Vagina (tissue), 2 donors: ENCODE data around the gene MAML2. TPM values are rescaled to one million over a fixed set of nuclear protein-coding genes. Genes with fewer than 3 reads are reported as not detected.

Experiments
- DNase-seq, 2 donors: peaks; one replicate each; pipeline ENCODE4 v3.0.0-alpha.2; 2017; ENCODE audit errors: extremely low spot score in 2 of 2
- H3K27ac ChIP-seq: fragments of 200-600 bp; sonication (generic); one replicate; pipeline ENCODE4 v1.5.1; 2019
- H3K27me3 ChIP-seq: fragments of 200-600 bp; sonication (generic); one replicate; pipeline ENCODE4 v1.5.1; 2019
- H3K36me3 ChIP-seq, 2 donors: fragments of 200-600 bp; sonication (generic); one replicate each; pipeline ENCODE4 v1.5.1; 2017 to 2019
- H3K4me1 ChIP-seq: fragments of 200-600 bp; sonication (generic); one replicate; pipeline ENCODE4 v1.5.1; 2019
- H3K4me3 ChIP-seq, 2 donors: fragments of 200-600 bp; sonication (generic); 1 replicate in 1 of 2; 2 replicates in 1 of 2; pipeline ENCODE4 v1.5.1; 2016 to 2019
- H3K9me3 ChIP-seq: fragments of 200-600 bp; sonication (generic); one replicate; pipeline ENCODE4 v1.5.1; 2019
- POLR2A ChIP-seq, 2 donors: fragments of 450-650 bp; IDR thresholded peaks; one replicate each; pipeline ENCODE4 v1.6.1; 2017; ENCODE audit warnings: antibody characterized with exemption in 2 of 2, mild to moderate bottlenecking in 2 of 2, moderate library complexity in 2 of 2
- POLR2AphosphoS5 ChIP-seq, 2 donors: sonication (generic); formaldehyde crosslinking; IDR thresholded peaks; one replicate each; pipeline ENCODE4 v1.9.0; 2017; ENCODE audit warnings: antibody characterized with exemption in 2 of 2, mild to moderate bottlenecking in 2 of 2, low read depth in 1 of 2; ENCODE audit not compliant: insufficient read depth in 1 of 2
- intact Hi-C: fragments of 100-400 bp; cut with DNase I; formaldehyde crosslinking; loops from one replicate; pipeline ENCODE4 v1.15.1; 2023
- total RNA-seq: library from RNA; depleted of rRNA; stranded (reverse); fragments of >200 nt; gene quantifications from one replicate; pipeline ENCODE4 v1.2.3, GENCODE V29; 2016
- TF ChIP-seq, protein P1 (sequence below), 3 experiments: fragments of 450-650 bp in 2 of 3; fragments of 200-600 bp in 1 of 3; sonication (generic) in 1 of 3; IDR thresholded peaks; one replicate each; pipeline ENCODE4 v1.5.1; 2017 to 2019; ENCODE audit warnings: antibody characterized with exemption in 3 of 3, mild to moderate bottlenecking in 2 of 3, moderate library complexity in 2 of 3

Gene MAML2
- total RNA-seq, 1 donor from 2014 or later = 36.3 TPM

DNA sequence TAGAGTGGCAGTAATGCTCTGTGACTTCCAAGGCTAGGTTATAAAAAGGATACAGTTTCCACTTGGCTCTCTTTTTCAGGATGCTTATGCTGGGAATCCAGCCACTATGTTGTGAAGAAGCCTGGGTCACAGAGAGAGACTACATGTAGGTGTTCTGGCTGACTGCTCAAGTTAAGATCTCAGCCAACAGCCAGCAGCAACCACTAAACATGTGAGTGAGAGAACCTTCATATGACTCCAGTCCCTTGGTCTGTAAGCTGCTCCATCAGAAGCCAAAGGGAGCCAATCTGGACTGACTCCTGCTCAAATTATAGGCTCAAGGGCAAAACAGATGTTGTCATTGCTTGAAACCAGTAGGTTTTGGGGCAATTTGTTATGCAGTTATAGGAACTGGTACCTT lies 162.7 kb downstream of the MAML2 start:
- H3K27ac ChIP-seq = no peak overlapping the region
- no peak overlapping the region for H3K4me3 ChIP-seq
- no peaks in the 10 kb centered on the region for H3K36me3 ChIP-seq
- no peaks in the 10 kb centered on the region for H3K27me3 ChIP-seq
- H3K9me3 ChIP-seq = no peaks in the 10 kb centered on the region
- DNase-seq = no peak
- TF ChIP-seq POLR2AphosphoS5 (IDR thresholded peaks at IDR 0.05; ENCODE audit: insufficient read depth in 1 of 2, low read depth in 1 of 2) (no peak), POLR2A (IDR thresholded peaks at IDR 0.05) (no peak)
- TF ChIP-seq, protein P1, sequence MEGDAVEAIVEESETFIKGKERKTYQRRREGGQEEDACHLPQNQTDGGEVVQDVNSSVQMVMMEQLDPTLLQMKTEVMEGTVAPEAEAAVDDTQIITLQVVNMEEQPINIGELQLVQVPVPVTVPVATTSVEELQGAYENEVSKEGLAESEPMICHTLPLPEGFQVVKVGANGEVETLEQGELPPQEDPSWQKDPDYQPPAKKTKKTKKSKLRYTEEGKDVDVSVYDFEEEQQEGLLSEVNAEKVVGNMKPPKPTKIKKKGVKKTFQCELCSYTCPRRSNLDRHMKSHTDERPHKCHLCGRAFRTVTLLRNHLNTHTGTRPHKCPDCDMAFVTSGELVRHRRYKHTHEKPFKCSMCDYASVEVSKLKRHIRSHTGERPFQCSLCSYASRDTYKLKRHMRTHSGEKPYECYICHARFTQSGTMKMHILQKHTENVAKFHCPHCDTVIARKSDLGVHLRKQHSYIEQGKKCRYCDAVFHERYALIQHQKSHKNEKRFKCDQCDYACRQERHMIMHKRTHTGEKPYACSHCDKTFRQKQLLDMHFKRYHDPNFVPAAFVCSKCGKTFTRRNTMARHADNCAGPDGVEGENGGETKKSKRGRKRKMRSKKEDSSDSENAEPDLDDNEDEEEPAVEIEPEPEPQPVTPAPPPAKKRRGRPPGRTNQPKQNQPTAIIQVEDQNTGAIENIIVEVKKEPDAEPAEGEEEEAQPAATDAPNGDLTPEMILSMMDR (IDR thresholded peaks at IDR 0.05) = no peak
- peaks cover 14% of the 10 kb centered on the region for H3K4me1 ChIP-seq
- intact Hi-C loops = no loop called here

DNA sequence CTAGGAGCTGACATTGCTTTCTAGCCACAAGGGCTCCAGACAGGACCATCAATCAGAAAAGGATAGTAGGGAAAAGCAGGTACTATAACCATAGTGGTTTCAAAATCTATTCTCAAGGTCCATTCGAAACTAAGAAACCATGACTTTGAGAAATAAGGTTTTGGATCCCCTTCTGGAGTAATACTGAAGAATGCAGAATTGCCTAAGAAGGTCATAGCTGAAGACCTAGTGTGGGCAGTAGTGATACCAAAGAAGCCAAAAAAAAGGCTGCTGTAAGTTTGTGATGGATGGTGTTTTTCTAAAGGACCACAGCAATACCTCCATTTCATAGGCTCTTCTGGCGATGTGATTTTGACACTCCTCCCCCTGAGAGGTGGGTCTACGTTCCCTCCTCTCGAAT lies 163.1 kb downstream of the MAML2 start:
- Histone ChIP-seq H3K27me3 (no peaks in the 10 kb centered on the region), H3K9me3 (no peaks in the 10 kb centered on the region), H3K4me1 (peaks cover 14% of the 10 kb centered on the region), H3K4me3 (no peak overlapping the region), H3K36me3 (no peaks in the 10 kb centered on the region), H3K27ac (no peak overlapping the region)
- intact Hi-C loops = no loop called here
- TF ChIP-seq, protein P1 (IDR thresholded peaks at IDR 0.05) = no peak
- TF ChIP-seq POLR2AphosphoS5 (IDR thresholded peaks at IDR 0.05; ENCODE audit: insufficient read depth in 1 of 2, low read depth in 1 of 2) = no peak
- no peak for TF ChIP-seq POLR2A (IDR thresholded peaks at IDR 0.05)
- DNase-seq = no peak

DNA sequence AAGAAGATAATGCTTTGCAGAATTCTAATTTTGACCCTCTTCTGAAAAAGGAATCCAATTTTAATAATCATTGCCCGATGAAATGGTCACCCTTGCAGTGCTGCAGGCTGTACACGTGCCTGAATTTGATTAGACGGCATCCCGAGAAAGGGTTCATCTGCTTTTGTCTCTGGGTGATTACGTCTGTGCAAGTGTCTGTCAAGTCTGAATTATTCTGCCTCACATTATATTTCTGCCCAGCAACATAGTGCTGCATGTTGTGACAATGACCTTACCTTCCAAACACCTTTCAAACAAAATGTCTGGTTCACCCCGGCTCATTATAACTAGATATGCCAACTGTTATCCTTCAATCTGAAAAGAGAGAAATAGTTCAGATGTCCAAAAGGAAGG lies 164.1 kb downstream of the MAML2 start:
- TF ChIP-seq, protein P1 (IDR thresholded peaks at IDR 0.05) = no peak
- TF ChIP-seq POLR2AphosphoS5 (IDR thresholded peaks at IDR 0.05; ENCODE audit: insufficient read depth in 1 of 2, low read depth in 1 of 2) = no peak
- TF ChIP-seq POLR2A (IDR thresholded peaks at IDR 0.05) = no peak
- DNase-seq = no peak
- no peak overlapping the region for H3K27ac ChIP-seq
- H3K9me3 ChIP-seq = no peaks in the 10 kb centered on the region
- H3K4me1 ChIP-seq = peaks cover 14% of the 10 kb centered on the region
- no peak overlapping the region for H3K4me3 ChIP-seq
- intact Hi-C loops = no loop called here
- H3K36me3 ChIP-seq = no peaks in the 10 kb centered on the region
- H3K27me3 ChIP-seq = no peaks in the 10 kb centered on the region

DNA sequence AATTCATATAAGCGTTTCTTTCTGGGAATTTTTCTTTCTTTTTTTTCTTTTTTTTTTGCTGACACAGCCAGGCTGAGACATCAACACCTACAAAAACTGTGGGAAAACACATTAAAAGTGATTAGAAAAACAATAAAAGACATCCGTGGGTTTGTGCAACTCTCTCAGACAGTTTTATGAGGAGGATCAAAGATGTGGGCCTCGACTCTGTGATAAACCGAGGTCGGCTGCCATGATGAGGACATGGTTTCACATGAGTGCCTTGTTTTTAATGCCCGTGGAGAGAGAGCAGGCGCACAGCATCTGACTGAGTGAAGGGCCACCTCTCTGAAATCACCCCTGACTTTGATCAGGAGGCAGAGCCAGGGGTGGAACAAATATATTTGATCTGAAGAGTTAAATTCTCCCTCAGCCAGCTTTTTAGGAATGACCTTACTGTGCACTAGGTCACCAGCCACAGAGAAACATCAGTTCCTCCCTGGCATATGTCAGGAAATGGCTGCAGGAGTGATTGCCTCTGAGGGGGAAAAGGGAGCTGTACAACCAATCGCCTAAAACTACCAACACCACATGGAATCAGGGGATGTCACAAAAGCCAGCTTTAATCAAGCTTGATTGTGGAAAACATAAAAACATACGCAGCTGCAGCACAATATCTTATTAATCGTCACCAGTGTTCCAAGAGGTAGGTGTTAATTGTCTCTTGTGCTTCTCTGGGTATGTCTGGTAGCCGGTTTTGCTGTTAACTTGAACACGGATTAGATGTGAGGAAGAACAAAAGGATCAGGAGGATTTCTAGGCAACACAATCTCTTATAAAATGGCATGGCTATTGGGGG lies 164.7 kb downstream of the MAML2 start:
- DNase-seq = no peak
- Histone ChIP-seq H3K27ac (no peak overlapping the region), H3K27me3 (no peaks in the 10 kb centered on the region), H3K4me1 (peaks cover 16% of the 10 kb centered on the region), H3K9me3 (no peaks in the 10 kb centered on the region), H3K4me3 (no peak overlapping the region), H3K36me3 (no peaks in the 10 kb centered on the region)
- intact Hi-C loops = no loop called here
- TF ChIP-seq POLR2AphosphoS5 (IDR thresholded peaks at IDR 0.05; ENCODE audit: insufficient read depth in 1 of 2, low read depth in 1 of 2) (no peak), POLR2A (IDR thresholded peaks at IDR 0.05) (no peak)
- TF ChIP-seq, protein P1 (IDR thresholded peaks at IDR 0.05) = no peak

DNA sequence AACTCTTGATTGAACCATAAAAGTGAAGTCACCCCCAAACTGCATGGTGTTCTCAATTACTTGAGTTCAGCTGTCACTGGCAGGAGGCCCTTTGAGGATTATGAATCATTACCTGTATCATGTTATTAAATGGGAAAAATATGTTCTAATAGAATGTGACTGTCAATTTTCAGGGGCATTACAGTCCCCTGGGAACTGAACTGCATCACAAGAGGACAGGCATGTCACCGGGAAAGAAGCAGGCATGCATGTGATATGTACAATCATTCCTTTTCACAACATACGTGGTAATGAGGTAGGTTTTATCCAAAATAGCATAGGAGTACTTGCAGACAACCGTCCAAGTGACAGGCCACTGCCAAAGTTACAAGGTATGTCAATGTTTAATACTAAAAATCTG lies 165.8 kb downstream of the MAML2 start:
- Histone ChIP-seq H3K27me3 (no peaks in the 10 kb centered on the region), H3K36me3 (no peaks in the 10 kb centered on the region), H3K9me3 (no peaks in the 10 kb centered on the region), H3K4me1 (peaks cover 21% of the 10 kb centered on the region), H3K27ac (no peak overlapping the region), H3K4me3 (no peak overlapping the region)
- TF ChIP-seq POLR2AphosphoS5 (IDR thresholded peaks at IDR 0.05; ENCODE audit: insufficient read depth in 1 of 2, low read depth in 1 of 2) (no peak), POLR2A (IDR thresholded peaks at IDR 0.05) (no peak)
- TF ChIP-seq, protein P1 (IDR thresholded peaks at IDR 0.05) = no peak
- intact Hi-C loops = no loop called here
- no peak for DNase-seq
